Testis (tissue), 3 donors: ENCODE measurements around the gene DDX23. TPM values are rescaled to one million over a fixed set of nuclear protein-coding genes. Genes with fewer than 3 reads are reported as not detected.
"Not testable (repeated sequence)": the region's sequence is repeated elsewhere in the genome, so short reads cannot be mapped to it uniquely, and the experiment has no call there.

ENCODE experiments used
- DNase-seq: peaks from one replicate; pipeline ENCODE4 v3.0.0-alpha.2; 2019
- H3K27ac ChIP-seq, 2 donors: fragments of 200-600 bp; sonication (generic); one replicate each; pipeline ENCODE4 v1.5.1; 2019
- H3K27me3 ChIP-seq: fragments of 200-600 bp; sonication (generic); one replicate; pipeline ENCODE4 v1.5.1; 2019
- H3K36me3 ChIP-seq: fragments of 200-600 bp; sonication (generic); one replicate; pipeline ENCODE4 v1.5.1; 2017; ENCODE audit warnings: low read depth; ENCODE audit errors: missing control alignments
- H3K4me1 ChIP-seq: fragments of 200-600 bp; sonication (generic); one replicate; pipeline ENCODE4 v1.5.1; 2019
- H3K4me3 ChIP-seq, 2 donors: fragments of 200-600 bp; sonication (generic); one replicate each; pipeline ENCODE4 v1.5.1; 2017 to 2019
- H3K9me3 ChIP-seq: fragments of 200-600 bp; sonication (generic); one replicate; pipeline ENCODE4 v1.5.1; 2017
- POLR2A ChIP-seq: fragments of 450-650 bp; IDR thresholded peaks from one replicate; pipeline ENCODE4 v1.6.1; 2017; ENCODE audit warnings: antibody characterized with exemption, mild to moderate bottlenecking, moderate library complexity
- WGBS, 2 donors: methylation state at CpG; one replicate each; pipeline ENCODE4 v1.1.5; 2018; 5-methylcytosine and 5-hydroxymethylcytosine counted together
- intact Hi-C: fragments of 100-400 bp; cut with DNase I; formaldehyde crosslinking; loops from one replicate; pipeline ENCODE4 v1.15.1; 2023; ENCODE audit warnings: low total_unique reads
- polyA plus RNA-seq: library from polyadenylated mRNA; stranded (reverse); fragments of 350-450 nt; fragmentation: Illumina TruSeq; extraction: RNeasy Lipid Tissue Mini Kit (QIAGEN cat#74804); gene quantifications from one replicate; pipeline ENCODE4 v1.2.3, GENCODE V29; 2014; ENCODE audit warnings: low read depth, low replicate concordance; ENCODE audit not compliant: insufficient read depth
- total RNA-seq, 2 donors: library from RNA; depleted of rRNA; stranded (reverse); fragments of >200 nt; gene quantifications; one replicate each; pipeline ENCODE4 v1.2.3, GENCODE V29; 2016
- TF ChIP-seq, protein P1 (sequence below), 3 experiments: fragments of 450-650 bp in 2 of 3; fragments of 200-600 bp in 1 of 3; sonication (generic) in 1 of 3; IDR thresholded peaks; one replicate each; pipeline ENCODE4 v1.5.1; 2016 to 2019; ENCODE audit warnings: antibody characterized with exemption in 3 of 3, mild to moderate bottlenecking in 2 of 3, moderate library complexity in 1 of 3

Gene DDX23
- total and polyA plus RNA-seq, 3 donors from 2014 or later: 69.4 to 96.1 (median 85.0) TPM

DNA sequence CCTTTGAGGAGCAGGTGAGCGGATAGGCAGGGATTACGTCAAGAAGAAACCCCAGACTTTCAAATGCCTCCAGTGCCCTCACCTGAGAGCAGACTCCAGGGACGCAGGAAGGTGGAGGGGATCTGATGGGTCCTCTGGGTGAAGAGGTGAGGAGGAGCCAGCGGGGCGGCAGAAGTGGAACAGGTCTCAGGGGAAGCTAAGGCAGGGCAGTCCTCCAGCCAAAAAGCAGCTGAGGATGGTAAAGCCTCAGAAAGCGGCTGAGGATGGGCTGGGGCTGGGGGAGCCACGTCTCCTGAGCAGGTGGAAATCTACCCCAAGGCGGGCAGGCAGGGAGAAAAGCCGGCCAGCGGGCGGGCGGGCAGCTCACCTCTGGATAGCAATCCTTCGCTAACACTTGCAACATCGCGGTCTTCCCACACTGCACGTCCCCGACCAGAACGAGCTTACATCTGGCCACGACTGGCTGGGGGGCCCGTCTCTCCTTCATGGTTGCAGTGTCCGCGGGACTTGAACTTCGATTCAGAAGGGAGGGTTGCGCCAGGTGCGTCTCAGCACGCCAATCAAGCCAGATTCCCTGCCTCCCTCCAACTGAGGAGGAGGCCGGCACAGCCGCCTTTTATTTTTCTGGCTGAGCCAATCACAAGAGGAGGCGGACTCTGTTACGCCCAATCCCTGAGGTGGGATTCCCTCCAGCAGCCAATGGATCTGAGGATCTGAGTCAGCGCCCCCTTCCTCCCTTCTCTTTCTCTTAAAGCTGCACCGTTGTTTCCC, 13.5 kb upstream of the DDX23 start, which contains the start of gene RND1:
Gene RND1, minus strand, starts transcription at position 590 of the 771 bp plus-strand sequence. Its CDS starts 103 bp downstream, at position 487.
- H3K4me3 ChIP-seq: peak within 1 kb of the TSS; percentile 54 to 60
- H3K9me3 ChIP-seq: no peaks in the 10 kb centered on the region
- TF ChIP-seq POLR2A: peak; percentile 83
- TF ChIP-seq, protein P1, sequence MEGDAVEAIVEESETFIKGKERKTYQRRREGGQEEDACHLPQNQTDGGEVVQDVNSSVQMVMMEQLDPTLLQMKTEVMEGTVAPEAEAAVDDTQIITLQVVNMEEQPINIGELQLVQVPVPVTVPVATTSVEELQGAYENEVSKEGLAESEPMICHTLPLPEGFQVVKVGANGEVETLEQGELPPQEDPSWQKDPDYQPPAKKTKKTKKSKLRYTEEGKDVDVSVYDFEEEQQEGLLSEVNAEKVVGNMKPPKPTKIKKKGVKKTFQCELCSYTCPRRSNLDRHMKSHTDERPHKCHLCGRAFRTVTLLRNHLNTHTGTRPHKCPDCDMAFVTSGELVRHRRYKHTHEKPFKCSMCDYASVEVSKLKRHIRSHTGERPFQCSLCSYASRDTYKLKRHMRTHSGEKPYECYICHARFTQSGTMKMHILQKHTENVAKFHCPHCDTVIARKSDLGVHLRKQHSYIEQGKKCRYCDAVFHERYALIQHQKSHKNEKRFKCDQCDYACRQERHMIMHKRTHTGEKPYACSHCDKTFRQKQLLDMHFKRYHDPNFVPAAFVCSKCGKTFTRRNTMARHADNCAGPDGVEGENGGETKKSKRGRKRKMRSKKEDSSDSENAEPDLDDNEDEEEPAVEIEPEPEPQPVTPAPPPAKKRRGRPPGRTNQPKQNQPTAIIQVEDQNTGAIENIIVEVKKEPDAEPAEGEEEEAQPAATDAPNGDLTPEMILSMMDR (IDR thresholded peaks at IDR 0.05): no peak
- DNase-seq: peak; percentile 93
- intact Hi-C loops: no loop called here
- no peaks in the 10 kb centered on the region for H3K4me1 ChIP-seq
- WGBS, 2 donors: 1 to 3% methylated on average over 25 to 32 of the region's 32 CpGs
- no peaks in the 10 kb centered on the region for H3K36me3 ChIP-seq
- H3K27me3 ChIP-seq: no peaks in the 10 kb centered on the region
- H3K27ac ChIP-seq: no peak within 1 kb of the TSS

DNA sequence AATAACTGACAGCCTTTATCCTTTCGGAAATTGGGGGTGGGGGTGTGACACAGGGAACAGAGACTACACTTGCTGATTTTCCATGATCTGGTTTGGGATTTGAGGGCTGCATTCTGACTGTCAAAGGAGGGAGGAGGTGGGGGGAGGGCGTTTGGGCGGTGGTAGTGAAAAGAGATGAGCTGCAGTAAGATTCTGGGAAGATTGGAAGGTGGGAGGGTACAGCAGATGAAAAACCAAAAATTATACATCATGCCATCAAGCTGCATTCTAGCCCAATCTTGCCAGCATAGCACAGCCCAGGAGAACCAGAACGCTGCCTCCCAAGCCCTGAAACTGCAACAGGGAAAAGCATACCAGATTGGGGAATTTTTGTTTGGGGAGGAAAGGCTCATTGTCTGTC, 11.3 kb upstream of the DDX23 start:
- DNase-seq: no peak
- Histone ChIP-seq H3K4me3 (no peak overlapping the region), H3K9me3 (no peaks in the 10 kb centered on the region), H3K36me3 (no peaks in the 10 kb centered on the region), H3K27ac (no peak overlapping the region), H3K27me3 (no peaks in the 10 kb centered on the region), H3K4me1 (no peaks in the 10 kb centered on the region)
- intact Hi-C loops: no loop called here
- WGBS, 2 donors: 81% methylated on average over 4 of the region's 4 CpGs
- no peak for TF ChIP-seq POLR2A
- TF ChIP-seq, protein P1 (IDR thresholded peaks at IDR 0.05): no peak

DNA sequence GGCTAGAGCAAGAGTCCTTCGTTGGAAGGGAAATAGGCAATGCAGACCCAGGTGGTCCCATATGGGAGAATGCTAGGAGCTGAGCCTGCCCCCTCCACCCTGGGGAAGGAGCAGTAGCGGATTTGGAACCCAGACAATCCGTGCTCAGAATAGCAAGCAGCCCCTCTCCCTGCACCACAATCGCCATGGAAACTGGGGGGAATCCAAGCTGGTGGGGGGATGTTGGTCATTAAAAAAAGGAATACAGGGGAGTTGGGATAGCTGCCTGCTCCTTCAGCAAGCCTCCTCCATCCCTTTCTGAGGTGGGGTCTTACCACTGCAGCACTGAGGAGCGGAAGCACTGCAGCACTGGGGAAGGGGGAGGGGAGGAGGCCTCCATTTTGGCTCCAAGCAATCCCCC, 10.8 kb upstream of the DDX23 start:
- 74 to 79% methylated on average over 5 of the region's 5 CpGs for WGBS, 2 donors
- no peak for DNase-seq
- no peaks in the 10 kb centered on the region for H3K9me3 ChIP-seq
- no peak for TF ChIP-seq POLR2A
- no peaks in the 10 kb centered on the region for H3K36me3 ChIP-seq
- H3K27ac ChIP-seq: no peak overlapping the region
- no peaks in the 10 kb centered on the region for H3K27me3 ChIP-seq
- no peak overlapping the region for H3K4me3 ChIP-seq
- intact Hi-C loops: no loop called here
- H3K4me1 ChIP-seq: no peaks in the 10 kb centered on the region

DNA sequence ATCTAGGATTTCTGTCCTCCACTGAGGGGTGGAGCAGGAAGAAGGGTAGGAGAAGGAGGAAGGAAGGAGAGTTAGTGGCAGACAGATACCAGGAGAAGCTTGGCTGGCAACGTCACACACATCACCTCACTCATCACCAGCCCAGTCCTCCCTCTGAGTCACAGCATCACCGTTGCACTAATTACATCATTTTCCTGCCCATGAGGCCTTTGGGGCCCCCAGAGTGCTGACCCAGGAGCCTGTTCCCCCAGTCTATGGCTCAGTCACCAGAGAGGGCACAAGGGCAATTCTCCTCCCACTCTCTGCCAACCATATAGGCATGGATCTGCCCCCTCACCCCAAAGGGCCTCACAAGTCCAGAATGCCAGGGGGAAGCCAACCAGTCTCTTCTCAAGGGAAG, 9.1 kb upstream of the DDX23 start:
- no peaks in the 10 kb centered on the region for H3K9me3 ChIP-seq
- H3K4me3 ChIP-seq: no peak overlapping the region
- no peaks in the 10 kb centered on the region for H3K36me3 ChIP-seq
- H3K4me1 ChIP-seq: no peaks in the 10 kb centered on the region
- WGBS, 2 donors: 85 to 96% methylated on average over 2 of the region's 2 CpGs
- no peaks in the 10 kb centered on the region for H3K27me3 ChIP-seq
- no peak overlapping the region for H3K27ac ChIP-seq
- intact Hi-C loops: no loop called here
- no peak for TF ChIP-seq POLR2A
- TF ChIP-seq, protein P1 (IDR thresholded peaks at IDR 0.05): no peak
- DNase-seq: no peak

DNA sequence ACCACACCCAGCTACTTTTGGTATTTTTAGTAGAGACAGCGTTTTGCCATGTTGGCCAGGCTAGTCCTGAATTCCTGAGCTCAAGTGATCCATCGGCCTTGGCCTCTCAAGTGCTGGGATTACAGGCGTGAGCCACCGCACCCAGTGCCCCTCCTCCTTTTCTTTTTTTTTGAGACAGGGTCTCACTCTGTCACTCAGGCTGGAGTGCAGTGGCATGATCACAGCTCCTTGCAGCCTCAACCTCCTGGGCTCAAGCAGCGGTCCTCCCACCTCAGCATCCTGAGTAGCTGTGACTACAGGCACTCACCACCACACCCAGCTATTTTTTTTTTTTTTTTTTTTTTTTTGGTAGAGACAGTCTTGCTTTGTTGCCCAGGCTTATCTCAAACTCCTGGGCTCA, 8.3 kb upstream of the DDX23 start:
- not testable (repeated sequence) for H3K27ac ChIP-seq

DNA sequence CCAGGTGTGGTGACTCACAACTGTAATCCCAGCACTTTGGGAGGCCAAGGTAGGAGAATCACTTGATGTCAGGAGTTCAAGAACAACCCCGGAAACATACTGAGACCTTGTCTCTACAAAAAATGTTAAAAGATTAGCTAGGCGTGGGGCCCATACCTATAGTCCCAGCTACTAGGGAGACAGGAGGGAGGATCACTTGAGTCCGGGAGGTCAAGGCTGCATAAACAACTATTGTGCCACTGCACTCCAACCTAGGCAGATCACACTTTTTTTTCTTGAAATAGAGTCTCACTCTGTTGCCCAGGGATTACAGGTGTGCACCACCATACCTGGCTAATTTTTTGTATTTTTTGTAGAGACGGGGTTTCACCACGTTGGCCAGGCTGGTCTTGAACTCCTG, 7.6 kb upstream of the DDX23 start:
- H3K36me3 ChIP-seq: no peaks in the 10 kb centered on the region
- DNase-seq: no peak
- no peaks in the 10 kb centered on the region for H3K27me3 ChIP-seq
- H3K4me1 ChIP-seq: no peaks in the 10 kb centered on the region
- intact Hi-C loops: no loop called here
- 95% methylated on average over 5 of the region's 5 CpGs for WGBS, 2 donors
- no peaks in the 10 kb centered on the region for H3K9me3 ChIP-seq
- no peak overlapping the region for H3K27ac ChIP-seq
- no peak overlapping the region for H3K4me3 ChIP-seq
- TF ChIP-seq, protein P1 (IDR thresholded peaks at IDR 0.05): no peak
- no peak for TF ChIP-seq POLR2A

More for the DNA sequence above, 8.3 kb upstream of the DDX23 start:
- H3K36me3 ChIP-seq, DNase-seq, intact Hi-C loops, H3K27me3 ChIP-seq, H3K4me3 ChIP-seq, H3K9me3 ChIP-seq, H3K4me1 ChIP-seq: not testable (repeated sequence)
- WGBS, 2 donors: 80 to 96% methylated on average over 5 of the region's 5 CpGs
